Gastroesophageal sphincter (tissue), 3 donors: ENCODE results near the gene CPNE5.

Experiments used
- EP300 ChIP-seq: sonication (generic); formaldehyde crosslinking; IDR thresholded peaks from one replicate; pipeline ENCODE4 v1.6.1; 2017; ENCODE audit warnings: antibody characterized with exemption, mild to moderate bottlenecking
- POLR2A ChIP-seq, 2 donors: fragments of 450-650 bp; IDR thresholded peaks; one replicate each; pipeline ENCODE4 v1.6.1; 2017; ENCODE audit warnings: antibody characterized with exemption in 2 of 2, mild to moderate bottlenecking in 2 of 2, moderate library complexity in 1 of 2
- POLR2AphosphoS5 ChIP-seq: sonication (generic); formaldehyde crosslinking; IDR thresholded peaks from one replicate; pipeline ENCODE4 v1.6.1; 2017; ENCODE audit warnings: antibody characterized with exemption
- TF ChIP-seq, protein P1 (sequence below), 4 experiments: fragments of 200-600 bp in 2 of 4; fragments of 450-650 bp in 2 of 4; sonication (generic) in 1 of 4; IDR thresholded peaks; one replicate each; pipeline ENCODE4 v1.5.1; 2017 to 2019; ENCODE audit warnings: antibody characterized with exemption in 4 of 4, mild to moderate bottlenecking in 2 of 4, moderate library complexity in 2 of 4

DNA sequence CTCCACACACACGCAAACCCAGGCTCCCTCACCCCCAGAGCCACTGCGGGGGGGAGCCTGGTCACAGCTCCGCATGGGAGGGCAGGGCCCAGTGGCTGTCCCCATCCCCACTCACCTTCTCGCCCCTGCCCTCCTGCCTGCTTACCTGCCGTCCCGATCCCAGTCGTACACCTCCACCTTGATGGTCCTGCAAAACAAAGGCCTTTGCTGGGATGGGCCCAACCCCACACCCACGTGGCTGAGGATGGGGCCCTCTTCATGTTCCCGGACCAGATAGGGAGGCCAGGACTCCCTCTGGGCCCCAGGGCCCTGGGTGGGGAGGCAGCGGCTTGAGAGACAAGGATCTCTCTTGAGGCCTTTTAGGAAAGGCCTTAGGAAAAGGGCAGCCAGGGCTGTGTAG is 74.1 kb downstream of the CPNE5 start:
- TF ChIP-seq, protein P1, sequence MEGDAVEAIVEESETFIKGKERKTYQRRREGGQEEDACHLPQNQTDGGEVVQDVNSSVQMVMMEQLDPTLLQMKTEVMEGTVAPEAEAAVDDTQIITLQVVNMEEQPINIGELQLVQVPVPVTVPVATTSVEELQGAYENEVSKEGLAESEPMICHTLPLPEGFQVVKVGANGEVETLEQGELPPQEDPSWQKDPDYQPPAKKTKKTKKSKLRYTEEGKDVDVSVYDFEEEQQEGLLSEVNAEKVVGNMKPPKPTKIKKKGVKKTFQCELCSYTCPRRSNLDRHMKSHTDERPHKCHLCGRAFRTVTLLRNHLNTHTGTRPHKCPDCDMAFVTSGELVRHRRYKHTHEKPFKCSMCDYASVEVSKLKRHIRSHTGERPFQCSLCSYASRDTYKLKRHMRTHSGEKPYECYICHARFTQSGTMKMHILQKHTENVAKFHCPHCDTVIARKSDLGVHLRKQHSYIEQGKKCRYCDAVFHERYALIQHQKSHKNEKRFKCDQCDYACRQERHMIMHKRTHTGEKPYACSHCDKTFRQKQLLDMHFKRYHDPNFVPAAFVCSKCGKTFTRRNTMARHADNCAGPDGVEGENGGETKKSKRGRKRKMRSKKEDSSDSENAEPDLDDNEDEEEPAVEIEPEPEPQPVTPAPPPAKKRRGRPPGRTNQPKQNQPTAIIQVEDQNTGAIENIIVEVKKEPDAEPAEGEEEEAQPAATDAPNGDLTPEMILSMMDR (IDR thresholded peaks at IDR 0.05), result no peak
- no peak for TF ChIP-seq POLR2A (IDR thresholded peaks at IDR 0.05)
- TF ChIP-seq POLR2AphosphoS5, result no peak
- no peak for TF ChIP-seq EP300
